CD4-positive, alpha-beta T cell treated with Interleukin-6 at 100 ng/mL for 8 hours (primary cell): Measurements from ENCODE around the gene TSPAN9.

Source experiments
- DNase-seq: peaks from one replicate; pipeline ENCODE4 v3.0.0-alpha.2; 2020; ENCODE audit warnings: mixed read lengths, low spot score

TSPAN9 gene

DNA sequence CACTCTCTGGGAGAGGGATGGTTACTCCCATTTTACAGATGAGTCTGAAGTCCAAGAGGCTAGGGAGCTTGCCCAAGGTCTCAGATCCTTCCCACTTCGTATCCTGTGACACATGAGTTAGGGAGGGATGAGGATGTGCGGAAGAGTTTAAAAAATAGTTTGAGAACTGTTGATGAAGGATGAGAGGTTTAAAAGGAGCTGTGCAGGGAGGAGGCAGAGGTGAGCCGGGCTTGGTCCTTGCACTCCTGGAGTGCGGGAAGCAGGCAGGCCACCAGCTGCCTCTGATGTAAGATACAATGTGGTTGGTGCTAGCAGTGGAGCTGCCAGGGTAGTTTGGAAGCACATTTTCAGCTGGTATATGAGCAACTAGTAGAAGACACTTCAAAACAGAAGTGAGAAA lies 46.5 kb downstream of the TSPAN9 start:
- no peak for DNase-seq

- DNase-seq, result no peak
These were observed 47.7 kb downstream of the TSPAN9 start for GRCh38 chr12:3124917-3125316.

GRCh38 chr12:3125674-3126073 lies 48.5 kb downstream of the TSPAN9 start:
- DNase-seq, result no peak

DNA sequence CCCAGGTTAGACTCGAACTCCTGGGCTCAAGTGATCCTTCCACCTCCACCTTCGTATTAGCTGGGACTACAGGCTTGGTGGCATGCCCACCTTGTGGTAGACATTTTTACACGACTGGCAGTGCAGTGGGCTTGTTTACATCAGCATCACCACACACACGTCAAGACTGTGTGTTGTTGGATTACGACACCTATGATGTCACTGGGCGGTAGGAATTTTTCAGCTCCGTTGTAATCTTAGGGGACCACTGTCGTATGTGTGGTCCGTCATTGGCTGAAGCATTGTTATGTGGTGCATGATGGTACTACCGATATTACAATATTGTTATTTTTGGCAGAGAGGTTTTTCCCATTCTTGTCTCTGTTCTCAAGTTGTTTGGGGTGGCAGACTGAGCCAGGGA lies 50.7 kb downstream of the TSPAN9 start:
- no peak for DNase-seq

- no peak for DNase-seq
These were observed 51.5 kb downstream of the TSPAN9 start for GRCh38 chr12:3128498-3129293.

GRCh38 chr12:3129301-3130056 lies 52.3 kb downstream of the TSPAN9 start:
- no peak for DNase-seq

DNA sequence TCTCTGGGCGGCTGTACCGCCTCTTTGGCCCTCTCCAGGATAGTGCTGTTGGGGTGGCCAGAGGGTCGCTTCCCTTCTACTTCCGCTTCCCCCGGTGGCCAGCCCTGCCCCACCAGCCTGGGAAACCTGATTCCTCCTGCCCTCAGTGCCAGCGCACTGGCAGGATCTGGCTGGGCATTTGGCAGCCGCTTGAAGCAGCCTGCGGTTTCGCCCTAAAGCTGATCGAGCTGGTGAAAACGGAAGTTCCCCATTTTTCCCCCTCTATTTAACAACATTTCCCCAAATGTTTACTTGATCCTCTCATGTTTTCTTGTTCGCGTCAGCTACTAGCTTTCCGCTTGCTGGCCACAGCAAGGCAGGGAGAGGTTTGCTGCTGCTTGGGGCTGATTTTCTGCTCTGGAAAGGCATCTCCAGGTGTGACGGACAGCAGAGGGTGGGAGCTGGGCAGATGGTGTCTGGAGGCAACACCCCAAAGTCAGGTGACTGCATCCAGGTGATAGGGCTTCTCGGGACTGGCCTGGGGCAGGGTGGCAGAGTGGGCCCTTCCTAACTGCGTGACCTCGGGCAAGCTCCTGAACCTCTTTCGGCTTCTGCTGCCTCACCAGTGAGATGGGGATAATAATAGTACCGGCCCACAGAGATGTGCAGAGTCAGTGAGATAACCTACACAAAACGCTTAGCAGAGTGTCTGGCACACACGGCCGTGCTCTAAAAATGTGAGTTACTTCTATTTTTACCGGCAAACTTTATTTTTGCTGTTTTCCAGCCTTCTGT lies 53.1 kb downstream of the TSPAN9 start:
- no peak for DNase-seq

GRCh38 chr12:3131129-3131528 lies 54.0 kb downstream of the TSPAN9 start:
- no peak for DNase-seq

GRCh38 chr12:3132636-3133404 lies 55.6 kb downstream of the TSPAN9 start:
- no peak for DNase-seq

GRCh38 chr12:3133405-3133783 lies 56.2 kb downstream of the TSPAN9 start:
- DNase-seq, result no peak

GRCh38 chr12:3134126-3134525 lies 56.9 kb downstream of the TSPAN9 start:
- no peak for DNase-seq

DNA sequence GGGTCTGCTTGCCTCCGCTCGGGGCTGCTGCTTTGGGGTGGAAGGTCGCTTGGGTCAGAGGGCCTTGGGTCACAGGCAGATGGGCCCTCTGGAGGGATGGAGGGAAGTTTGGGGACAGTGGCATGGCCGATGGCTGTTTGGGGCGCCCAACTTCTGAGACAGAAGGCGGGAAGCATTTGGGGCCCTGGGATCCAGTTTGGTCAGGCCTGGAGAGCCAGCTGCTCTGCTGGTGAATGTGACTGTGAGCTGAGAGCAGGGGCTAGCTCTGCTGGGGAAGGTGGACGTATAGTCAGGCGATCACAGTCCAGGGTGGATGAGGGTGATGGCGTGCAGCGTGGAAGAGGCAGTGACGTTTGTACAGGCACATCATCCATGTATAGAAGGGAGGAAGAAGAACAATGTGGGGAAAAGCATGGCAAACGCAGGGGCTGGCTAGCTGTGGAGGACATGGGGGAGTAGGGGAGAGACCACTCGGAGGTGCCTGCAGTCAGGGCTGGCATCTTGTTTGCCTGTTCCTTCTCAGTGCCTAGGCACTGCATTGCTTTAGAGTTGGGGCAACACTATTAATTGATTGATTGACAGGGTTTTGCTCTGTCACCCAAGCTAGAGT lies 57.5 kb downstream of the TSPAN9 start:
- no peak for DNase-seq

- peak; percentile 40 for DNase-seq
These were observed 58.6 kb downstream of the TSPAN9 start for GRCh38 chr12:3135522-3136461.

DNA sequence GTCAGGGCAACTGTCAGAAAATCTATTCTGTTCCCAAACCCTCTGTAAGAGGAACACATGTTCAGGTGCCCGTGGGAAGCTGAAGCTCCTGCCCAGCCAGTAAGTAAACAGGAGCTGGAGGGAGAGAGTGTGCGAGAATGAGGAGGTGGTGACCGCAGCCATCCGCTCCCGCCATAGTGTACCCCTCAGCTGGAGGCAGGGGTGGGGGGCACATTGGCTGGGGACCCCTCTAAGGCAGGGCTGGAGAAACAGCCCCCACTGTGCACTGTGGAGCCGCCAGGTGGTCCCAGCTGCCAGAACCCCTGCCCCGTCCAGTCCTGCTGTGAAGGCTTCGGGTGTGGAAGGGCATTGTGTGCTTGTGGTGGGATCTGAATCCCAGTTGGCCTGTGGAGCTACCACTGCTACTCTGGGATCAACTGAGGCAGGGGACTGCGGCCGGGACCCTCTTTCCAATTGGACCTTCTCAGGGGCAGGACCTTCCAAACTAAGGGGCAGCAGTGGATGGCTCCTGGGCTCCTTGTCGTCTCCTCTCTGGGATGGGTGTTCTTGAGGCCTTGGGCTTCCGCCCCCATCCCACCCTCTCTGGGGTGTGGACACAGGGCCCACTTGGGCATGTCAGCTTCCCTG lies 59.6 kb downstream of the TSPAN9 start:
- no peak for DNase-seq

DNA sequence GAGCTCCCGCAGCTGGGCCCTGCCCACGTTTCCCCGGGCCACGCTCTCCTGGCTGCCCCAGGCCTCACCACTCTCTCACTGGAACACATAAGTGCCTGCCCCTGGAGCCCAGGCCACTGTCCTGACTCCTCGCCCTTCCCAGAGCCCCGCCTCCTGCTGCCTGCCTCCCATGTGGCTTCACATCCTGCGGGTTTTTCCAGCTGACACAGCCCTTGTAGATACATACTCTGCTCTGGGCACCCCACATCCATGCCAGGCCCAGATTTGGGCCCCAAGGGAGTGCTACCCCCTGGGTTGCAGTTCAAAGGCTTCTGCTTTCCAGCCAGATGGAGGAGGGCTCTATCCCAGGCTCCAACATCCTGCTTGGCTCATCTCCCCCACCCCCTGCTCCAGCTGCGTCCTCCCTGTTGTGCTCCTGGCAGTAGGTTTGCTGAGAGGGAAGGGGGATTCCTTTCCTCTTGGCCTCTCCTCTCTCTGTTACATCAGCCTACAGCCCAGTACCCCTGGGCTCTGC lies 60.1 kb downstream of the TSPAN9 start:
- no peak for DNase-seq

DNA sequence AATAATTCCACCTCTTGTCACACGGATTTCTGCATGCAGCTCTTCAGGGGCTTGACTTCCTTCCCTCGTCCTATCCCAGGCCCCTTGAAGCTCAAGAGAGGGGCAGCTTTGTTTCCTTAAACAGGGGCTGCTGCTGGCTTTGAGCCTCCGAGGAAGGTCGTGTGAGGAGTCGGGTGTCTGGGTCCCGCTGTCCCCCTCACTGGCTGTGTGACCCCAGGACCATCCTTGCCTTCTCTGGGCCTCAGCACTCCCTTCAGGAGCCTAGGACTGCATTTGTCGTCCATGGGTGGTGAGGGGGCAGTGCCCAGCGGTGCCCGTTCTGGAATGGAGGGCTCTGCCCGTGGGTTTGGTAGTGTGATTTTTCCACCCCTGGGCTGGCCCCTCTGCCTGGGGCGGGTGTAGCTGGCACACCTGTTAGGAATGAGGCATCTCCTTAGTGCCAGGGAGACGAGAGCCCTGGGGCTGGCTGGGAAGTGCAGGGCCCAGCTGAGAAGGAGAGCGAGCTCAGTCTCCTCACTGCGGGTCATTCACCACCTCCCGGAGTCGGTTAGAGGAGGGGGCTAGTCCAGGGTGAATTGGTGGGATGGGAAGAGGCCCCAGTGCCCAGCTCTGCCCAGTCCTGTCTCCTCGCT lies 60.8 kb downstream of the TSPAN9 start:
- no peak for DNase-seq

DNA sequence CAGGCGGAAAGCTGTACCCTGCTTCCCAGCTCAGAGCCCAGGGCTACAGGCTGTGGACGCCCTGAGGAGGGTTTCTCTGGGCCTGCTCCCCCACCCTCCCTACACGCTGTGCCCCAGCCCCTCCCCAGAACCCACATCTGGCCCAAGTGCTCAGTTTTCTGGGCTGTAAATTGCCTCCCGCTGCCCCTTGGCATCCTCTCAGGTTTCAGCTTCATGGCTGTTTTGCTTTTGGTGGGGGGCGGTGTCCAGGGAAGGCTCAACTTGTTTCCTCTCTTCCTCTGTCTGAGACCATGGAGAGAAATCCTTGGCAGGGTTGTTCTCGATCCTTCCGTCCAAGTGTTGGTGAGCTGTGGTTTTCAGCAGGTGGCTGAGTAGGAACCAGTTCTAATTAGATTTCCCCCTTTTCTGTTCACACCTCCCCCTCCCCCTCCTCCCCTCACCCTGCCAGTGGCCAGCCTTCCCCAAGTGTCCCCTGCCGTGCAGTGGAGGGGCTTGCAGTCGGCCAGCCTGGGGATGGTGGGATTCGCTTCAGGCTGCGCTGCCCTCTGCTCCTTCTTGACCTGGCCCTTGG lies 61.8 kb downstream of the TSPAN9 start:
- DNase-seq, result no peak

GRCh38 chr12:3139760-3140159 lies 62.6 kb downstream of the TSPAN9 start:
- no peak for DNase-seq

DNA sequence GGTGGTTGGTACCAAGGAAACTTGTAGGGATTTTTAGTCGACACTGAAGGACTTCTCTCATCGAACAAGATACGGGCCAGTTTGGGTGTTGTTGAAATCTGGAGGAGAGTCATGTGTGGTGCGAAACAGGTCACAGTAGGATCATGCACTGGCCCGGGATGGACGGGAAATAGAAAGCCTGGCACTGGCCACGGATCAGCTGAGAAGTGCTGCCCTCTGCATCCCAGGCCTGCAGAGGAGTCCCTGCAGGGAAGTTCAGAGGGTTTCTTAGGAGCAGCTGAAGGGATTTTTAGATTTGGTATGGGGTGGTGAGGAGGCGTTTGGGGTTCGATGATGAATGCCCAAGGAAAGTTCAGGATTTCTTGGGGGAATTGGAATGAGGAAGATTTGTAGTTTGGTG lies 63.1 kb downstream of the TSPAN9 start:
- no peak for DNase-seq
